GM18508 (cell line): ENCODE data around the gene DCP2.

Experiments used
- ATAC-seq: cut with Tn5 transposase; IDR thresholded peaks from one replicate; pipeline ENCODE4 v1.9.1; 2021; ENCODE audit warnings: moderate number of reproducible peaks; ENCODE audit not compliant: insufficient read depth, unreplicated experiment

Gene DCP2

GRCh38 chr5:113017881-113018635, 41.5 kb downstream of the DCP2 start:
- ATAC-seq: no peak

- no peak for ATAC-seq
These were observed 44.1 kb downstream of the DCP2 start for GRCh38 chr5:113020461-113021273.

DNA sequence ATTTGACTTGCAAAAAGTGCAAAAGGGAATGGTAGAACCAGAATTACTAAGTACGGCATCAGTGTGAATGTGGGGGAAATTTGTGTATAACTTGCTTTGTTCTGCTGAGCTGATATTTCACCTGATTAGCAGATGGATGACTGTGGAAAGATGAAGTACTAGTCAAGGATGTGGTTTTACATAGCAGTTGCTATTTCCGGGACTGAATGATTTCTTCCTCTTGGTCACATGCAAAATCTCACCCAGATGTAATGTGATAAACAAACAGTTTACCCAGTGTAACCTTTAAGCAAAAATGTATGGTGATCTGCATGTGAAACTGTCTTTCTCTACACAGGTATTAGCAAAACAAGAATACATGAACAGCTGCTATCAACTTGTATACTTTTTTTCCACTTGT, 46.1 kb downstream of the DCP2 start:
- peak; percentile 55 for ATAC-seq

- ATAC-seq: no peak
These were observed 47.6 kb downstream of the DCP2 start for GRCh38 chr5:113024076-113024697.

DNA sequence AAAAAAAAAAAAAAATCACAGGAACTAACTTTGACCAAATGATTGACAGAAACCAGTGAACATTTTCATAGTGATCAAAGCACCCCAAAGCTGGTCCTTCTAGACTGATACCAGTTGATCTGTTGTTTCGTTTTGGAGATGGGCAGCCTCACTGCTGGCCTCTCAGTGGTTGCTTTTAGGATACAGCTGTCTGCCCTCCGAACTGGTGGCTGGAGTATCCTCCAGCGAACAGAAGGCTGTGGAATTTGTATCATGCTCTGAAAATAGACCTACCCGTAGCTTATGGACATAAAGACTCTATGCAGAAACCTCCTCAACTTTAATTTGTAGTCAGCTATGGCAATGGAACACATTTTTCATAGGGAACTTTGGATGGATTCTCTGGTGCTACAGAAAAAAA, 49.0 kb downstream of the DCP2 start:
- no peak for ATAC-seq

GRCh38 chr5:113026211-113026610, 49.6 kb downstream of the DCP2 start:
- no peak for ATAC-seq

DNA sequence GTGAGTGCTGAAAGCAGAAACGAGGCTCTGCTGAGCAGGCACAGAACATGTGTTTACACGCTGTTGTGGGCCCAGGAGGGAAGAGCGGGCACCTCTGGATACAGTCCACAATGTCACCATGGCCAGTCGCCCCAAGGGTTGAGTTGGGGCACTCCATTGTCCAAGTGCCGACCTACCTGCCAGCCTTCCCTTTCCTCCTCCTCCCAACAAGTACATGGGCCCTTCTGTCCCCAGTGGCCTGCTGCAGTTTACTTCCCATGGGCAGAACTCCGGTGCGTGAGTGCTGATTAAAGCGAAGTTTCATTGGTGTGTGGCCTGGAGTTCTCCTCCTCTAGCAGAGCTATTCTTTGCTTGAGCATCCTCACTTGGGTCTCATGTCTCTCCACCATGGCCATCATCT, 50.4 kb downstream of the DCP2 start:
- no peak for ATAC-seq

DNA sequence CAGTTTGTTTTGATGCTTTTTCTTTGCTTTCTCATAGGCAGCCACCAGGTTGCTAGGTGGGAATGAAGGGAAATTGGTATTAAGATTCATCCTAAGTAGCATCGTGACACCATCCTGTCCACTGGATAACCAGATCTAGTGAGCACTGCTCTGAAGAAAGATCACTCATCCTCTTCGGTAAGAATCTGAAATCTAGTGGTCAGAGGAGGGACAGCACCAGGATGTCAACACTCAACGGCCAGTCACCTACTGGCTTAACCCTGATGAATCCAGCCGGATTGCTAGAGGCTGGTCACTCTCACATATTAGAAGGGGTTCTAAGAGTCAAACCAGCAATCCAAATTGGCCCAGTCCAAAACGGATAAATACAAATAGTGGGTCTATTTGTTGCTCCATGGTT, 50.8 kb downstream of the DCP2 start:
- no peak for ATAC-seq

GRCh38 chr5:113029614-113030013, 53.0 kb downstream of the DCP2 start:
- ATAC-seq: no peak

- ATAC-seq: no peak
These were observed 54.5 kb downstream of the DCP2 start for GRCh38 chr5:113031104-113031503.

- ATAC-seq: no peak
These were observed 55.0 kb downstream of the DCP2 start for GRCh38 chr5:113031557-113031956.

DNA sequence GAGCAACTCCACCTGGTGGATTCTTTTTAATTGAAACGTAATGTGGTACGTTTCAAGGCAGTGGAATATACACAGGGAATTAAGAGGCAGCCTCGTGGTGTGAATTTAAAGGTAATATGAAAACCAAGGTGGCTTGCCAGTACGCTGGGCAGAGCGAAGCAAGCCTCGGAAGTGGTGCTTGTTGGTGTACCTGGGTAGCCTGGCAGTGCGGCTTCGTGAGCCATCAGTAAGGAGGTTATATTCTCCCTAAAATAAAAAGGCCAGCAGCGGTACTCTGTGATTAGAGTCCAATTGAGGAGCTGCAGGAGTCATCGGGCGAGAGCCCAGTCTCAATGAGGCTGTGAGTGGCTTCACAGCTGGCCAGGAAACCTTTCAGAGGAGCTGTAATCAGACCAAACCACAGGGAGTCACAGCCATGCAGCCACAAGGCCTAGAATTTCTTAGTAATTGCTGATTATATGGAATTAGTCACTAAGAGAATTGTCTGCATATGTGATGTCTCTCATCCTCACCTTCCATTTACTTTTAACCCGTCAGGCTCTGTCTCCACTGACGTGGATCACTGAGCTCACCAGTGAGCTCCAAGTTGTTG, 57.7 kb downstream of the DCP2 start:
- ATAC-seq: no peak

- ATAC-seq: no peak
These were observed 58.5 kb downstream of the DCP2 start for GRCh38 chr5:113035096-113035495.

- ATAC-seq: no peak
These were observed 59.7 kb downstream of the DCP2 start for GRCh38 chr5:113036321-113036720.

- ATAC-seq: no peak
These were observed 60.2 kb downstream of the DCP2 start for GRCh38 chr5:113036826-113037225.

DNA sequence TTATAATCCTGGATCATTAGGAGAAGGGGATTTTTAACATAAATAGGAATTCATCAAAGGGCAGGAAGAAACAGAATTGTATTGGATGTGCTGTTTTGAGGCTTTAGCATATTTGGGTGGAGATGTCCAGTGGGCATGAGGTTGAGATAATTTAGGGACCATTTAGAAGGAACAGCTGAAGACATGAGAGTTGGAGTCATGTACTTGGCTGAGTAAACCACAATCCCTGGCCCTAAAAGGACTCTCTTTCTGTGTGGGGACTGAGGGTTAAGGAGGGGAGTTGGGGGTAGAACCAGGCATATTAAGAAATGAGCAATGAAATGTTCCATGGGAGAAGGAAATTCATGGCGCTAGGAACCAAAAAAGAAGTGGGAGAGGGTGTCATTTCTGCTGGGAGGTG, 61.5 kb downstream of the DCP2 start:
- ATAC-seq: no peak

- no peak for ATAC-seq
These were observed 62.1 kb downstream of the DCP2 start for GRCh38 chr5:113038714-113039113.

DNA sequence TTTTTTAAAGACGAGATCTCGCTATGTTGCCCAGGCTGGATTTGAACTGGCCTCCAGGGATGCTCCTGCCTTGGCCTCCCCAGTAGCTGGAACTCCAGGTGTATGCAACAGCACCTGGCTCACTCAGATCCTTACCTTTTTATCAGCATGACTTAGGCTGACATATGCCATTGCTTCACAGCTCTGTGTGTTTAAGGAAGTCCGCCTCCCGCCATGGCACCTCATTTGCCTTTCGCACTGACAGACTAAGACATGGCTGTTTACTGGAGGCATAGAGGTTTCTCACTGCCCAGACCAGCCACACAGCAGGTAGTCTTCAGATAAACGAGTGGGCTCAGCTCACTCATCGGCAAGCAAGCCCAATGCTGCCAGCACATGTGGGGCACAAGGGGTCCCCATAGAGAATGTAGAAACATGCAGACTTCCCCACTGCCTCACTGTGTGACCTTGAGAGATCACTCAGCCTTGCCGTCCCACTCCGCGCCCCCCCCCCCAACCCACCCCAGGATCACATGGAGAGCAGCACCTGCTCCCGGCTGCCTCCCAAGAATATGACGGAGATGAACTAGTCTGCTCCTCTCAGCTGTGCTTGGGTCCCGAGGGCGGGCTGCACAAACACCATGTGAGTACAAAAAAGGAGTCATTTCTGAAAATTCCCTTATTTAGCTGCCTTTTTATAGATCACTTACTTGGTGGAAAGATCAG, 62.8 kb downstream of the DCP2 start:
- ATAC-seq: no peak

GRCh38 chr5:113039934-113040285, 63.3 kb downstream of the DCP2 start:
- ATAC-seq: no peak

GRCh38 chr5:113040672-113041260, 64.2 kb downstream of the DCP2 start:
- no peak for ATAC-seq
